Lung microvascular endothelial cell (primary cell): ENCODE measurements around the gene SYDE1. TPM values are rescaled to one million over a fixed set of nuclear protein-coding genes. Genes with fewer than 3 reads are reported as not detected.

Experiments
- DNase-seq, 2 donors: peaks; one replicate each; pipeline versions ENCODE4 v3.0.0 to v3.0.0-alpha.2; 2010; ENCODE audit warnings: low read depth in 2 of 2
- total RNA-seq: library from RNA; depleted of rRNA; stranded (reverse); fragments of >200 nt; gene quantifications from 2 replicates; pipeline ENCODE4 v1.2.1, GENCODE V29; 2014

Gene SYDE1
- total RNA-seq, 1 donor from 2014 or later, result 14.3 TPM

DNA sequence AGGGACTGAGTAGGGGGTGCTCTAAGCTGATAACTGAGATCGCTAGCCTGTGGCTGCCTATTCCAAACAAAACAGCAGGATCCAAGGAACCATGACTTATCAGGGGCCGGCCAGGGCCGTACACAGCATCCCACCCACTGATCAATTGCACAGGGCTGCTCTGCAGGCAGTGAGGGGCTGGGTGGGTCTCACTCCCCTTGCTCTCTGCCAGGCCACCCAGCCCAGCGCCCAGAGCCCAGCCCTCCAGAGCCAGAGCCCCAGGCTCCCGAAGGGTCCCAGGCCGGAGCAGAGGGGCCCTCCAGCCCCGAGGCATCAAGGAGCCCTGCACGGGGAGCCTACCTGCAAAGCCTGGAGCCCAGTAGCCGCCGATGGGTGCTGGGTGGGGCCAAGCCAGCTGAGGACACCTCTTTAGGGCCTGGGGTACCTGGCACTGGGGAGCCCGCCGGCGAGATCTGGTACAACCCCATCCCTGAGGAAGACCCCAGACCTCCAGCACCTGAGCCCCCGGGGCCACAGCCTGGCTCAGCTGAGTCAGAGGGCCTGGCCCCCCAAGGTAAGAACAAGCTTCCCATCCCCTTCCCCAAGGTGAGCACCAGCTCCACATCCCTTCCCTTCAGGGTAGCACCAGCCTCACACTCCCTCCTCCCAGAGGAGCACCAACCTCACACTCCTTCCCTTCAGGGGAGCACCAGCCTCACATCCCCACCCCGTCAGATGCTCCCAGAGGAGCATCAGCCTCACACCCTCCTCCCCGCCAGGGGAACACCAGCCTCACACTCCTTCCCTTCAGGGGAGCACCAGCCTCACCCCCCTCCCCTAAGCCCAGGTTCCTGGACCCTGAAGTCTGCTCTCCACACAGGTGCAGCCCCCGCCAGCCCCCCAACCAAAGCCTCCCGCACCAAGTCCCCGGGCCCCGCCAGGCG is 1.9 kb downstream of the SYDE1 start:
- DNase-seq, result no peak

DNA sequence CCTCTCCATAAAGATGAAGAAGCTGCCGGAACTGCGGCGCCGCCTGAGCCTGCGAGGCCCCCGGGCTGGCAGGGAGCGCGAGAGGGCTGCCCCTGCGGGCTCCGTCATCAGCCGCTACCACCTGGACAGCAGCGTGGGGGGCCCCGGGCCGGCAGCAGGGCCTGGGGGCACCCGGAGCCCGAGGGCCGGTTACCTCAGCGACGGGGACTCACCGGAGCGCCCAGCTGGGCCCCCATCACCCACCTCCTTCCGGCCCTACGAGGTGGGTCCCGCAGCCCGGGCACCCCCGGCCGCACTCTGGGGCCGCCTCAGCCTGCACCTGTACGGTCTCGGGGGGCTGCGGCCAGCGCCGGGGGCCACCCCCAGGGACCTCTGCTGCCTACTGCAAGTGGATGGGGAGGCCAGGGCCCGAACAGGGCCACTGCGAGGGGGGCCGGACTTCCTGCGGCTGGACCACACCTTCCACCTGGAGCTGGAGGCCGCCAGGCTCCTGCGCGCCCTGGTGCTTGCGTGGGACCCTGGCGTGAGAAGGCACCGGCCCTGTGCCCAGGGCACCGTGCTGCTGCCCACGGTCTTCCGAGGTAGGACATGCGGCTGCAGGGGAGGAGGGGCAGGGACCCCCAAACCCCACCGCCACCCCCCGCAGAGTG is 2.7 kb downstream of the SYDE1 start:
- no peak for DNase-seq

DNA sequence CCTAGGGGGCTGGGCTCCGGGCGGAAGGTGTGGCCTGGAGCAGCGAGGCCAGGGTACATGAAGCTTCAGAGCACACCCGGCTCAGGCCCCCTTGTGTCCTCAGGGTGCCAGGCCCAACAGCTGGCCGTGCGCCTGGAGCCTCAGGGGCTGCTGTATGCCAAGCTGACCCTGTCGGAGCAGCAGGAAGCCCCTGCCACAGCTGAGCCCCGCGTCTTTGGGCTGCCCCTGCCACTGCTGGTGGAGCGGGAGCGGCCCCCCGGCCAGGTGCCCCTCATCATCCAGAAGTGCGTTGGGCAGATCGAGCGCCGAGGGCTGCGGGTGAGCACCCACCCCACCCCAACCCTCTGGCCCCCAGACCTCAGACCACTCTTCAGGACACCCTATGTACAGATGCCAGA is 3.2 kb downstream of the SYDE1 start:
- no peak for DNase-seq

DNA sequence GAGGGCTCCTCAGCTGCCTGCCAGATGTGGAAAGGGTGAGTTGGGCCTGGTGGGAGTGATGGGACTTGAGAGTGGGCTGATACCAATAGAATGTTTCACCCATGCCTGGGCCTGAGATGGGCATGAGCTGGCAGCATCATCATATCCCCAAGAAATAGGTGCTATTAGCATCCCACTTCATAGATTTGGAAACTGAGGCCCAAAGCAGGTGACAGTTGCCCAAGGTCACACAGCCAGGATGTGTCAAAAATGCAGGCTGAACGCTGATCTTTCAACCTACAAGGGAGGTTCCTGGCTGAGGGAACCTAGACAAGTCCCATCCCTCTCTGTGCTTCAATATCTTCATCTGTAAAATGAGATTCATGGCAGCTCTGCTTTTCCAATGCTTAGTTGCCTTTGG is 4.6 kb downstream of the SYDE1 start:
- no peak for DNase-seq

DNA sequence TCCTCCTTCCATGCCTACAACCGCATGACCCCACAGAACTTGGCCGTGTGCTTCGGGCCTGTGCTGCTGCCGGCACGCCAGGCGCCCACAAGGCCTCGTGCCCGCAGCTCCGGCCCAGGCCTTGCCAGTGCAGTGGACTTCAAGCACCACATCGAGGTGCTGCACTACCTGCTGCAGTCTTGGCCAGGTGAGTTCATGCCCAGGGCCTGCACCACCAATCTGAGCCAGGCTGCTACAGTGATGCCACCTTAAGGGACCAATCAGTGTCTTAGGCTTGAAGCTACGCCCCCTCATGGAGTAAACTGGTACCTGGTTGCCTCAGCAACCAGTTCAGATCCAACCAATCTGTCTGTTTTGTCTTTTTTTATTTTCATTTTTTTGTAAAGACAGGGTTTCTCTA is 5.2 kb downstream of the SYDE1 start:
- DNase-seq, result peak in 1 of 2 donors; percentile 34

DNA sequence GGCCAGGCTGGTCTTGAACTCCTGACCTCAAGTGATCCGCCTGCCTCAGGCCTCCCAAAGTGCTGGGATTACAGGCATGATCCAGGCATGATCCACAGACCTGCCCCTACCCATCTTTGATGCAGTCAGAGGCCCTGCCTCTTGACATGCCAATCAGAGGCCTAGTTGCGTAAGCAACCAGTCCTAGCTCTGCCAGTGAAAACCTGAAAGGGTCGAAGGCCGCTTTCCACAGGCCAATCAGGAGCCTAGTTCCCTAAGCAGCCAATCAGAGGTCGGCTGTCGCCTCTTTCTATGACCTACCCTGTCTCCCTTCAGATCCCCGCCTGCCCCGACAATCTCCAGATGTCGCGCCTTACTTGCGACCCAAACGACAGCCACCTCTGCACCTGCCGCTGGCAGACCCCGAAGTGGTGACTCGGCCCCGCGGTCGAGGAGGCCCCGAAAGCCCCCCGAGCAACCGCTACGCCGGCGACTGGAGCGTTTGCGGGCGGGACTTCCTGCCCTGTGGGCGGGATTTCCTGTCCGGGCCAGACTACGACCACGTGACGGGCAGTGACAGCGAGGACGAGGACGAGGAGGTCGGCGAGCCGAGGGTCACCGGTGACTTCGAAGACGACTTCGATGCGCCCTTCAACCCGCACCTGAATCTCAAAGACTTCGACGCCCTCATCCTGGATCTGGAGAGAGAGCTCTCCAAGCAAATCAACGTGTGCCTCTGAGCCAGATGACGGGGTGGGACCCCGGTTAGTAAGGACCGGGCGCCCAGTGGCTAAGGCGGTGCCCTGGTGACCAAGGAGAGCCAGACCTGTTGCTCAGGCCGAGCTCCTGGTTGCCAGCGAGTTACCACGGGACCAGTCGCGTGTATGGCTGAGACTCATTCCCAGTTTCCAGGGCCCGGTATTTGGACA is 6.3 kb downstream of the SYDE1 start:
- DNase-seq, result no peak

DNA sequence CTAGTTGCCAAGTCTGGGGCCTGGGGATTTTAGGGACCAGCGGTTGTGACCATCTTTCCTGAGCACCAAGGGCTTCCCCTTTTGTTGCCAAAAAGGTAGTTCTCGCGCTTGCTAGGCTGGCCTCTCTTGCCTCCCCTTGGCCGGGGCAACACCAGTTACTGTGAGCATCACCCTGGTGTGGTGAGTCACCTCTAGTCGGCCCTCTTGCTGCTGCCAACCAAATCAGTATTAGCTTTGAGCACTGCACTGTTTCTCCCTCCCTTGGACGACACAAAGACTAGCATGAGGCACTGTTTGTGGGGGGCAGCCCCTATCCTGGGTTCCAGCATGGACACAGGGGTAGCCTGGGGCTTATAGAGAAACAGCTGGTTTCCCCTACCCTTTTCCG is 6.9 kb downstream of the SYDE1 start:
- DNase-seq, result peak in 1 of 2 donors; percentile 42

DNA sequence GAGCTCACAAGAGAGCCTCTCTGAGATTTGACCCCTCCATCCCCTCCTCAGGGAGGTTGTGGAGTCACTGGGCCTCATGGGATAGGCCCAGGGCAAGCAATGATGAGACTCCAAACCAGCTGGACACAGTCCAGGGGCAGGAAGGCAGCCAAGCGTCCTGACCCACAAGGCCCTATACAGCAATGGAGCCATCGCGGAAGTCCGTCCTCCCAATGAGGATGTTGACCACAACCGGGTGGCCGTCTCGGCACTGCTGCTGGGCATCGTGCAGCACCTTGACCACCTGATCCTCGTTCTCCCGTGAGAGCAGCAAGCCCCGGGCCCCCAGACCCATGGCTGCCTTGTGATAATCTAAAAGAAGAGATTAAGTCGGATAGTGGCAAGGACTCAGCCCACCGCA is 7.9 kb downstream of the SYDE1 start:
- peak; percentile 46 to 75 for DNase-seq

DNA sequence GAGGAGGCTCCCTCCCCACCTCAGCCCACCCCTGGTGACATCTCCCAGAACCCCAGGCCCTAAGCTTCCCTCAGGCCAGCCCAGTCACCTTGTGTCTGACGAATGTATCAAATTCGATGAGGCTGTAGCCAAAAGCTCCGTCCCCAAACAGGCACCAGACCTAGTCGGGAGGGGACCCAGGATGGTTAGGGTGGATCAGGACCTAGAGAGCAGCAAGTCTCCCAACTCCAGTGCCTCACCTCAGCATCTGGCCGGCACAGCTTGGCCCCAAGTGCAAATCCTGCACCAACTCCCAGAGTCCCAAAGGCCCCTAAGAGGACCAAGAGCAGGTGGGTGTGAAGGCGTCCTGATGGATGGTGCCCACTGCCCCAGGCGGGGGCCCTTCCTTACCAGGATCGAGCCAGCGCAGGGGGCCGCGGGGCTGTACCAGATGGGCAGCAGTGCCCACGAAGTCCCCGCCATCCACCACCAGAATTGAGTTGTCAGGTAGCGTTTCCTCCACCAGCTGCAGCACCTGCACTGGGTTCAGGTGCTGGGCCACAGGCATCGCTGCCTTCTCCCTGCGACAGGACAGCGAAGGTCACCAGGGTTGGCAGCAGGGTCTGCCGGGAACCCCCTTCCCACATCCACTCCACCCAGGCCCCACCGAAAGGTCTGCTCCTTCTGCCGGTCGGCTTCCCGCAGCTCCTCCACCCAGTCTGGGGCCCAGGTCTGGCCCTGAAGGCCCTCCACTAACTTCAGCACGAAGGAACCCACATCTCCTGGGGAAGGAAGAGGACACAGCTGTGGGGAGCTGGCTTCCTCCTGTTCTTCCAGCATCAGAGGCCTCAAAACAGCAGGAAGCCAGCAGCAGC is 8.8 kb downstream of the SYDE1 start:
- no peak for DNase-seq

DNA sequence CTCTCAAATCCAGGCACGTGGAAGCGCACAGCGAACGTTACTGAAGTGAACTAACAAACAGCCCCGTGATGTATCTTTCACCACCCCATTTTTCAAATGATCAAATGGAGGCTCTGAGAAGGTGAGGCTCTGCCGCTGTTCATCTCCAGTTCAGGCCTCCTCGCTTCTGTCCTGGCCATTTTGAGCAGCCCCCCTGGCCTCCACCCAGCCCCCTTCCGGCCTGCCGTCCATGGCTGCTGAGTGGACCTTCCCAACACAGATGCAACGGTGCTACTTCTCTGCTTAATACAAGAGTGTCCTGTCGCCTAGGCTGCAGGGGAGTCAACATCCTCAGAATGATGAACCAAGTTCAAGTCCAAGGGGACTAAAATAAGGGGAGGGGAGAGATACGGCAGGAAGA is 9.7 kb downstream of the SYDE1 start:
- no peak for DNase-seq

DNA sequence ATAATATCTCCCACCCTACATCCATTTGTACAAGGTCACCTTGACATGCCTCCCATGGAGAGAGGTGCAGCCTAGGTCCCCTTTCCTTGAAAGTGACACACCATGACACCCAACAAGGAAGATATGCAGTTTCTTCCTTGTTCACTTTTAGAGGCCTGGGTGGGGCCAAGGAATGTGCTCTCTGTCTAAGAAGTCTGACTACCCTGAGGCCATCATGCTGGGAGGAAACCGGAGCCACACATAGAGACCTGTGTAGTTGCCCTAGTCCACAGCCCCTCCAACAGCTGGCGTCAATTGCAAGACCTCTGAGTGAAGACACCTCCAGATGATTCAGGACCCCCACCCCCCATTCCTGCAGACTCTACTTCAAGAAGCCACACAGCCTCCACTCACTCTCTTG is 11.0 kb downstream of the SYDE1 start:
- DNase-seq, result no peak

DNA sequence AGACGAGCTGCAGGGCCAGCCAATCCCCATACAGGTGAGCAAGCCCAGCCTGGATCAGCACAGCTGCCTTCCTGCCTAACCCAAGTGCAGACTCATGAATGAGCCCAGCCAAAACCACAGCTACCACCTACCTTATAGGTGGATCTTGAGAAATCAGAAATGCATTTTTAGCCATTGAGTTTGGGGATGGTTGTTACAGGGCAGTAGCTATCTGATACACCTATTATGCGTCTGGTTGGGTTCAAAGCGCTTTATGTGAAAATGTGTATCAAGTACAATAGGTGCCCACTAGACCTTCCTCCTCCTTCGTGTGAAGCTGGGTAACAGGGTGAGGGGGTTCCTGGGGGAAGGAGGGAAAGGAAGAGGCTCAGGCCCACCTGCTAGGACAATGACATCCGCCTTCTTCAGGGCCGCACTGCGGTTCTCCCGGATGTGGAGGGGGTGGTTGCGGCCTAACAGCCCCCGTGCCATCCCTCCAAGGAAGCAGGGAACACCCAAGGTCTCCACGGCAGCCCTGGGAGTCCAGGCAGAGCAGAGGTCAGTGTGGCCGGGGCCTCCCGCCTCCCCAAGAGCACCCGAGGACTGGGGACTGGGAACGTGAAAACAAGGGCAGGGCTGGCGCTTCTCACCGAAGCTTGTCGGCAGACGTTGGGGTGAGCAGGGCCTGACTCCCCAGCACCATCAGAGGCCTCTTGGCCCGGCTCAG is 11.7 kb downstream of the SYDE1 start:
- DNase-seq, result no peak

DNA sequence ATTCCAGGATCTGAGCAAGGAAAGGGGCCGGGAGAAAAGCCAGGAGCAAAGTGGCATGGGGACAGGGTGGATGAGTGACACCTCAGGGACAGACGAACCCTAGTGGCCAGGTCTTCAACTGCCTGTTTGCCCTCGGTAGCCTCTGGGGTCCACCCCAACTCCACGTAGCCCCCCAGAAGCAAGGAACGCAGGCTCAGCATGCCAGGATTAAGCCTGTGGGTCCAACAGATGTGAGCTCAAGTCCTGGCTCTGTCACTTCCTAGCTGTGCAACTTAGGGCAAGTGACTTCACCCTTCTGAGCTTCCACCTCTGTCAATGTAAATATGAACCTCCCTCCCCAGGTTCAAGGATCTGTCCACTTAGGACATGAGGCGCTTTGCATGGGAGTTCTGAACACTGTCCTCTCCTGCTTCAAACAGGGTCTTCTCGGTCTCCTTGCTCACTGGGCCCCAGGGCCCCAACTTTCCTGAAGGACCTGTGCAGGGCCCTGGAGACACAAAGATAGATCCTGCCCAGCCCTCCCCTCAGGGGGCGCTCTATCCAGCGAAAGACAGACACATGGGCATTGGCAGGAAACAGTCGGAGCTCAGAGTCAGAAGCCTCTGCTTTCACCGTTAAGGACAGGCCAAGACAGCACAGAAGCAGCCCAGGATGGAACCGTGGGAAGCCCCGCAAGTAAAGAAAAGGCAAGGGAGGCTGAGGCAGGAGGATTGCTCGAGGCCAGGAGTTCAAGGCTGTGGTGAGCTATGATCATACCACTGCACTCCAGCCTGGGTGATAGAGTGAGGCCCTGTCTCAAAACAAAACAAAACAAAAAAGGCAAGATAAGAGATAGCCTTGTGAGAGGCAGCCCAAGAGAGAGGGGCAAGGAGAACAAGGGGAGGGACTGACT is 13.2 kb downstream of the SYDE1 start:
- DNase-seq, result no peak

DNA sequence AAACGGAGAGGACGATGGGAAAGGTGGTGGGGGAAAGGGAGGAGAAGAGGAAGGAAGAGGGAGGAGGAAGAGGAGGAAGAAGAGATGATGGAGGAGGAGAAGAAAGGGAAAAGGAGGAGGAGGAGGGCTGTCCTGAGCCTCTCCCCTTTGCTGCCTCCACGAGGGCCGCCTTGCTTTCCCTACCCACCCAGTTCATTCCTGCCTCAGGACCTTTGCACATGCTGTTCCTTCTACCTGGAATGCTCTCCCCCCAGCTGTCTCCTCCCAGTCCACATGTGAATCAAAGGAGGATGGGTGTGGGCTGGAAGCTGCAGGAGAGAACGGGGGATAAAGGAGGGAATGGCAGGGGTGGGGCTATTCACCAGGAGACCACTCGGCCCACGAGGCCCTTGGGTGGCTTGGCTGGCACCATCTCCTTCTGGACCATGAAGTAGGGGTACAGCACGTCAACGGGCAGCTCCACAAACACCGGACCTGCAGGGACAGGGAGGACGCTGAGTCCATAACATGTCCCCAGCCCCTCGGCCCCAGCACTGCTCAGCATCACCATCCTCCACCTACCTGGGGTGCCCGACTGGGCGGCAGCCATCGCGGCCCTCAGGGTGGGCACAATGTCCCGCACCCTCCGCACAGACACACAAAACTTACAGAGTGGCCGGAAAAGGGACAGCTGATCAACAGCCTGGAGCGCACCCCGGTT is 15.3 kb downstream of the SYDE1 start:
- DNase-seq, result no peak

DNA sequence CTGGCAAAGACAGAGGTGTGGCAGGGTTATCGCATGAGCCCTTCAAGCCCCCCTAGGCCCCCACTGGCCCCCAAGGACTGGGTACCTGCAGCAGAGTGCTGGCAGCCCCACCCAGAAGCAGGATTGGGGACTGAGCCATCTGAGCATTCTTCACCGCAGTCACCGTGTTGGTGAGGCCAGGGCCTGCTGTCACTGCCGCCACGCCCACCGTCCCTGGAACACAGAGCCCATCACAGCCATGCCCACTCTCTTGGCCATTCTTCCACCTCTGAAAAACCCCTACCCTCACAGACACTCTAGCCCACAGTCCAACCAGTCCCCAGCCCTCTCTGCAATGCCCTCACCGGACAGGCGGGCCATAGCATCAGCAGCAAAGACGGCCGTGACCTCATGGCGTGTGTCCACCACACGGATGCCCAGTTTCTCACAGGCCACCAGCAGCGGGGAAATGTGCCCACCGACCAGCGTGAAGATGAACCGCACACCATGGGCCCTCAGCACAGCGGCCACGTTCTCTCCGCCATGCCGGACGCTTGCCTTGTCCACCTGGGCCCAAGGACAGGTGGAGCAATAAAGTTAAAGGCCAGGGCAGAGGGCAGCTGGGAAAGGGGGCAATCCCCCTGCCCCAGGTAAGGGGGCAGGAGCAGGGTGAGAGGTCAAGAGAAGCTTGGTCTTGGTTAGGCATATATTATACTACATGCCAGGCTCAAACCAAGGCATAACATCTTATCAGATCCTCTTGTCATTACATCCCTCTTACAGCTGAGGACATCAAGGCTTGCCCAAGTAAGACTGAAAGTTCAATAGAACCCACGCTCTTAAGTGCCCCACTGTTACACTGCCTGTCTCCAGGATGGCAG is 16.1 kb downstream of the SYDE1 start:
- DNase-seq, result no peak

DNA sequence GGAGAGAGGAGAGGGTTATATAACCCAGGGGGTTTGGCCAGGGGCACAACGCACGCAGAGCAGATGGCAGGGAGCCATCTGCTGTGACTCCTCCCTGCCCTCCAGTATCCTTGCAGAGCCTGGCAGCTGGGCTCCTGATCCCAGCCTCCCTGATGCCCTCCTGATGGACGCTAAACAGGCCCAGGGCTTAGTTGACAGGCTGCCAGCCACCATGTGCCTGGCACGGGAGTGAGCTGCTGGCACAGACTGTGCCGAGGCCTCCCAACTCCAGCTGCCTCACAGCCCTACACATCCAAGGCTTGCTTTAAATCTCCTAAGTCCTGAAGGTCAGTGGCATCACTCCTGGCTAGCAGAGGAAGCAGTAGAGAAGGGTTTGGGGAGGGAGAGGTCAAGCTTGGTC is 16.7 kb downstream of the SYDE1 start:
- DNase-seq, result no peak

DNA sequence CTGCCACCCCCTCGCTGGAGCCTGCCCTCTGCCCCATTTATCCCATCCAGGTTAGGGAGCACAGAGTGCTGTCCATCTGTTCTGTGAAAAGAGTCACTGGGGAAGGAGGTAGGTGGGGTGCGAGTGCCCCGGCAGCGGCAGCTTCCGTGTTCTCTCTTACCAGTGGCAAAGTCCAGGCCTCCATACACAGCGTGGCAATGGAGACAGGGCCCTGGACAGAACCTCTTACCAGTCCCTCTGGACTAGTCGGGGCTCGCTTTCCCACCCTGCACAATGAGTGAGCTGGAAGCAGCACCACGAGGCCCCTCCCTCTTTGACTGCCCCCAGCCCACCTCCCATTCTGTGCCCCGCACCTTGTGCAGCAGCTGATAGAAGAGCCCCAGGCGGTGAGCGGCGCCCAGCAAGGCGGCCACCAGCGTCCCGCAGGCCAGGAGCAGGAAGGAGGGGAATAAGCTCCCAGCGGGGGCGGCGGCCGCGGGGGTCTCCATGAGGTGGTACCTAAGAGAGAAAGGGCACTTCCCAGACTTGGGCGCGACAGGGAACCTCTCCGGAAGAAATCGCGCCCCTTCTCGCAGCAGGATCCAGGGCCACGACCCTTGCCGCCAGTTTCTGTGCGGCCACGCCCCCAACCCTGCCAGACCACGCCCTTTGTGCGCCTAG is 17.5 kb downstream of the SYDE1 start:
- DNase-seq, result peak; percentile 23 to 32
